RWPE1 (cell line): ENCODE results near the gene EXOC3L1.

Experiments used
- CTCF ChIA-PET: fragments of 350-600 bp; sonication (Branson Sonifier 250); formaldehyde crosslinking; extraction: SDS; loops from one replicate; lab custom pipeline; 2021; lab: Yijun Ruan, JAX
- POLR2A ChIA-PET: fragments of 400-600 bp; formaldehyde crosslinking; extraction: SDS; loops from one replicate; lab custom pipeline; 2020; ENCODE audit warnings: antibody characterized with exemption; ENCODE audit not compliant: low non-redundant PET; lab: Yijun Ruan, JAX
- DNase-seq: peaks from one replicate; pipeline ENCODE4 v3.0.0; 2012; ENCODE audit warnings: low spot score
- H3K27ac ChIP-seq: fragments of 450-650 bp; 2 replicates; pipeline ENCODE4 v1.5.1; 2017
- TF ChIP-seq, protein P1 (sequence below): fragments of 450-650 bp; conservative IDR thresholded peaks from 2 replicates; pipeline ENCODE4 v1.5.1; 2017; ENCODE audit warnings: low read depth, mild to moderate bottlenecking

EXOC3L1 gene

DNA sequence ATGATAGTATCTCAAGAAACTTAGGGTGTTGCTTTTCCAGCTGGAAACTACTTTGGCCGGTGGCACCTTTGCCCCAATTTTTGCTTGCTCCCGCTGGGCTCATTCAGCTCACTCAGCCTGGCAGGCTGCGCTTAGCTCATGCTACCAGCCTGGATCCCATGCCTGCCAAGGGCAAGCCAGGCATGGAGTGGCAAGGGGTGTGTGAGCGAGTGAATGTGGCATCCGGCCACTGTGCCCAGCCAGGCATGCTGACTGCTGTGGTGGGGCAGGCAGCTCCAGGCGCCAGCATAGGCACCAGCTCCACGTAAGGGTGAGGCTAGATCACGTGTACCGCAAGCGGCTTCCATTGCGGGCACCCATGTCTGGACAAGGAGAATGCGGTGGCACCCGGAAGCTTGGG lies 48.5 kb downstream of the EXOC3L1 start:
- TF ChIP-seq, protein P1, sequence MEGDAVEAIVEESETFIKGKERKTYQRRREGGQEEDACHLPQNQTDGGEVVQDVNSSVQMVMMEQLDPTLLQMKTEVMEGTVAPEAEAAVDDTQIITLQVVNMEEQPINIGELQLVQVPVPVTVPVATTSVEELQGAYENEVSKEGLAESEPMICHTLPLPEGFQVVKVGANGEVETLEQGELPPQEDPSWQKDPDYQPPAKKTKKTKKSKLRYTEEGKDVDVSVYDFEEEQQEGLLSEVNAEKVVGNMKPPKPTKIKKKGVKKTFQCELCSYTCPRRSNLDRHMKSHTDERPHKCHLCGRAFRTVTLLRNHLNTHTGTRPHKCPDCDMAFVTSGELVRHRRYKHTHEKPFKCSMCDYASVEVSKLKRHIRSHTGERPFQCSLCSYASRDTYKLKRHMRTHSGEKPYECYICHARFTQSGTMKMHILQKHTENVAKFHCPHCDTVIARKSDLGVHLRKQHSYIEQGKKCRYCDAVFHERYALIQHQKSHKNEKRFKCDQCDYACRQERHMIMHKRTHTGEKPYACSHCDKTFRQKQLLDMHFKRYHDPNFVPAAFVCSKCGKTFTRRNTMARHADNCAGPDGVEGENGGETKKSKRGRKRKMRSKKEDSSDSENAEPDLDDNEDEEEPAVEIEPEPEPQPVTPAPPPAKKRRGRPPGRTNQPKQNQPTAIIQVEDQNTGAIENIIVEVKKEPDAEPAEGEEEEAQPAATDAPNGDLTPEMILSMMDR, result no peak
- DNase-seq, result no peak
- ChIA-PET CTCF (interaction anchor here (0.6 to 3.8 kb wide), 3 partner anchors 14 to 150 kb away, joined by 3 to 13 read pairs (median 3); no protein-coding TSS in a partner anchor), POLR2A (no interaction called here)
- H3K27ac ChIP-seq, result no peak overlapping the region

DNA sequence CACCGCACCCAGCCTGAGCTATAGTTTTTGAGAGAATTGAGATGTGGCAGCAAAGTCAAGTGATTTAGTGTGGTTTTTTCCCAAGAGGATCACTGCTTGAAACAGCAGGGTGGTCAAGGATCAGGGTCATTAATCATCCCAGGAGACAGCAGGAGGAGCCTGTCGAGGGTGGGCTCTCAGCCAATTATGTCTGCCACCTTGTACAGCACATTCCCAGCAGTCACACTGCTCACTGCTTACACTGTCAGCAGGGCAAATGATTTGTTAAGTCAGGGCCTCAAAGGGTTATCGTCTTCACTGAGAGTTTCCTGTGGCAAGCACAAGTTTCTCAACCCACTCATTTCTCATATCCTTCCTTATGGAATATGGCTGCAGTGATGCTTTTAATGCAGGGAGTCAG lies 52.3 kb downstream of the EXOC3L1 start:
- TF ChIP-seq, protein P1, result no peak
- POLR2A ChIA-PET, result no interaction called here
- H3K27ac ChIP-seq, result no peak overlapping the region
- CTCF ChIA-PET, result interaction anchor here (0.6 to 1.3 kb wide), 2 partner anchors 18 kb away, joined by 3 to 4 read pairs; no protein-coding TSS in a partner anchor
- DNase-seq, result no peak
